ENCODE data around the gene GLB1L3.
A peak's percentile ranks its signal among the peaks of the same experiment; 100 is the strongest.

GRCh38 chr11:134261626-134262488, 14.3 kb upstream of the GLB1L3 start:
- TF ChIP-seq, protein P1, sequence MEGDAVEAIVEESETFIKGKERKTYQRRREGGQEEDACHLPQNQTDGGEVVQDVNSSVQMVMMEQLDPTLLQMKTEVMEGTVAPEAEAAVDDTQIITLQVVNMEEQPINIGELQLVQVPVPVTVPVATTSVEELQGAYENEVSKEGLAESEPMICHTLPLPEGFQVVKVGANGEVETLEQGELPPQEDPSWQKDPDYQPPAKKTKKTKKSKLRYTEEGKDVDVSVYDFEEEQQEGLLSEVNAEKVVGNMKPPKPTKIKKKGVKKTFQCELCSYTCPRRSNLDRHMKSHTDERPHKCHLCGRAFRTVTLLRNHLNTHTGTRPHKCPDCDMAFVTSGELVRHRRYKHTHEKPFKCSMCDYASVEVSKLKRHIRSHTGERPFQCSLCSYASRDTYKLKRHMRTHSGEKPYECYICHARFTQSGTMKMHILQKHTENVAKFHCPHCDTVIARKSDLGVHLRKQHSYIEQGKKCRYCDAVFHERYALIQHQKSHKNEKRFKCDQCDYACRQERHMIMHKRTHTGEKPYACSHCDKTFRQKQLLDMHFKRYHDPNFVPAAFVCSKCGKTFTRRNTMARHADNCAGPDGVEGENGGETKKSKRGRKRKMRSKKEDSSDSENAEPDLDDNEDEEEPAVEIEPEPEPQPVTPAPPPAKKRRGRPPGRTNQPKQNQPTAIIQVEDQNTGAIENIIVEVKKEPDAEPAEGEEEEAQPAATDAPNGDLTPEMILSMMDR (IDR thresholded peaks at IDR 0.05 in 4 of 5, conservative IDR thresholded peaks at IDR 0.05 in 1 of 5): peak in 1 of 5 experiments; percentile 27
- TF ChIP-seq POLR2A (IDR thresholded peaks at IDR 0.05): no peak

Measured in gastrocnemius medialis (tissue), 4 donors.